ENCODE results near the gene SETD3.

- no peak for TF ChIP-seq EZH2 (IDR thresholded peaks at IDR 0.05; ENCODE audit: insufficient read depth, poor library complexity, severe bottlenecking)
- no peak for TF ChIP-seq EZH2phosphoT487 (IDR thresholded peaks at IDR 0.05; ENCODE audit: insufficient read depth, low read depth)
Observed at GRCh38 chr14:99467336-99468078, 13.2 kb downstream of the SETD3 start.

Data from GM23248 (cell line).